Fibroblast of gingiva (primary cell): ENCODE results near the gene STMN3.
"Not testable (repeated sequence)": the region's sequence is repeated elsewhere in the genome, so short reads cannot be mapped to it uniquely, and the experiment has no call there.

Experiments used
- DNase-seq: peaks from one replicate; pipeline ENCODE4 v3.0.0-alpha.2; 2011; ENCODE audit warnings: low read depth

The STMN3 gene

DNA sequence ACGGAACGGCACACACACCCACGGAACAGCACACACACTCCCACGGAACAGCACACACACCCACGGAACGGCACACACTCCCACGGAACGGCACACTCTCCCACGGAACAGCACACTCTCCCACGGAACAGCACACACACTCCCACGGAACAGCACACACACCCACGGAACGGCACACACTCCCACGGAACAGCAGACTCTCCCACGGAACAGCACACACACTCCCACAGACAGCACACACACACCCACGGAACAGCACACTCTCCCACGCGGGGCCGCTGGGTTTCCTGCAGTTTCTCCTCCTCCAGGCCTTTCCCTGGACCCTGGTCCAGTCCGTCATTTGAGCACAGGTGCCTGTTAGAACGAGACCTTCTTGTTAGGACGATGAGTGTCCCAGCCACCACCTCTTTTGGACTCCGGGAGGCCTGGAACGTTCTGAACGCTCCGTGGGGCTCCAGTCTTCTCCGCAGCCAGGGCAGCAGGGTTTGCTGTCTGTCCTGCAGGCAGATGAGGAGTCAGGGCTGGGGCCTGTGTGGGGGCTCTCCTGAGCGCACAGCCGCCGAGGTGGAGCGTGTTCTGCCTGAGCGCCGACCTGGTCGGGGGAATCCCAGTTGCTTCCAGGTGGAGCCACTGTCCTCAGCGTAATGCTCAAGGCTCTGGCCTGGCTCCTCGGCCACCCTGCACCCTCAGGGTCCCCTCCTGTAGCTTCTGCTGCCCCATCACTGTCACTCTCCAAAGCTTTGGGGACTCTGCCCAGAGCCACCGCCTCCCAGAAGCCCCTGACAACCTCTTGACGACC lies 25.6 kb upstream of the STMN3 start:
- no peak for DNase-seq

DNA sequence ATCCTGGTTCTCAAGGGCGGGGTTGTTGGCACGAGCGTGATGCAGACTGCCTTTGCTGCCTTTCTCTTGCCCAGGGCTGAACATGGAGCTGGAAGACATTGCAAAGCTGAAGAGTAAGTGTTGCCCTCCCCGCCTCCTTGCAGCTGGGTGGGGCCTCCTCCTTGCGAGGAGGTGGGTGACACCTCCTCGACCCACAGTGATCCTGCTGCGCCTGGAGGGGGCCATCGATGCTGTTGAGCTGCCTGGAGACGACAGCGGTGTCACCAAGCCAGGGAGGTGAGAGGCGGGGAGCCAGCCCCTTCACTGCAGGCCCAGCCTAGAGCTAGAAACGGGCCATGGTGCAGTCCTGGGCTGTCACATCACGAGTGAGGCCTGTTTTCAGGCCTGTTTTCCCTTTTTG lies 24.8 kb upstream of the STMN3 start:
- no peak for DNase-seq

DNA sequence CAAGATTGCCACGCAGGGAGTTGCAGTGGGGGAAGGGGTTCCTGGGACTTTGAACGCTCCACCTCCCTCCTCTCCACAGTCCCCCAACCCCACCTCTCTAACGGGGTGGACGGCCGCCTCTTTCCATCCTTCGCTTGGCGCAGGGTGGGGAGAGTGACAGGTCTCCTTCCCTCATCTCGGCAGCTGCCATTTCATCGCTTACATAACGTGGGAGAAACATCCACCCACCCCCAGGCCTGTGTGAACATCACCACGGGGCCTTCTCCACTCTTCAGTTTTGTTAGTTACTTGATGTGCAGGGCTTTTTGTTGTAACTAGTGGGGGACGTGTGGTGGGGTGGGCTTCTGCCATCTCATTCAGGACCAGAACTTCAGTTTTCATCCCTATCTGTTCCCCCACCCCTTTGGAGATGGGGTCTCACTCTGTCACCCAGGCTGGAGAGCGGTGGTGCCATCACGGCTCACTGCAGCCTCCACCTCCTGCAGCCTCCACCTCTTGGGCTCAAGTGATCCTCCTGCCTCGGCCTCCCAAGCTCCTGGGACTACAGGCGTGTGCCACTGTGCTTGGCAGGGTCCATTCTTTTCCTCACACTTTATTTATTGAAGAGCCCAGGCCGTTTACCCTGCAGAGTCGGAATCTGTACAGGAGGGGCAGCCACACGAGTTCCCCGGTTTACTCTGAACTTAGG lies 22.6 kb upstream of the STMN3 start:
- DNase-seq = no peak

DNA sequence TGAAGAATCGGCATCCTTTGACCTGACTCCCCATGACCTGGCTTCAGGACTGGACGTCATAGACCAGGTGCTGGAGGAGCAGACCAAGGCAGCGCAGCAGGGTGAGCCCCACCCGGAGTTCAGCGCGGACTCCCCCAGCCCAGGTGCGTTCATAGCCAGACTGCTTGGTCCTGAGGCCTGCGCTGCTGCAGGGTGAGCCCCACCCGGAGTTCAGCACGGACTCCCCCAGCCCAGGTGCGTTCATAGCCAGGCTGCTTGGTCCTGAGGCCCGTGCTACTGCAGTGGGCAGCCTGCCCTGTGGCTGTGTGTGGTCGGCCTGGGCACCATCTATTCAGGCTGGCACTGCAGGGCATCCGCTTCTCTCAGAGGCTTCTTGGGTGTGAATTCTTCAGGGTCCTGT lies 20.7 kb upstream of the STMN3 start:
- DNase-seq = no peak

DNA sequence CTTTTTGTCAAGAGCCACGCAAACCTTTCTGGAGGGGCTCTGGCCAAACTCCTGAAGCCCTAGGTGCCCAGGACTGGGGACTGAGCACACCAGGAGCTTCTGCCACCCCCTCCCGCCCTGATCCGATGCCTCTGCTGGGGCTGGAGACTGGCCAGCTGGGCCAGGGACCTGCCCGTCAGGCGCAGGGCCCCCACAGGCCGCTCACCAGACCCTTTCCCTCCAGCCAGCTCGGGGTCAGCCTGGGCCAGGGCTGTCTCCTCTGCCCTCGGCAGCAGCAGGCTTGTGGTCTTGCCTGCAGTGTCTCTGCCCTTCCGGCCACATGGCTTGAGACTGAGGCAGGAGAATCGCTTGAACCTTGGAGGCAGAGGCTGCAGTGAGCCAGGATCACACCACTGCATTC lies 19.4 kb upstream of the STMN3 start:
- DNase-seq = no peak

DNA sequence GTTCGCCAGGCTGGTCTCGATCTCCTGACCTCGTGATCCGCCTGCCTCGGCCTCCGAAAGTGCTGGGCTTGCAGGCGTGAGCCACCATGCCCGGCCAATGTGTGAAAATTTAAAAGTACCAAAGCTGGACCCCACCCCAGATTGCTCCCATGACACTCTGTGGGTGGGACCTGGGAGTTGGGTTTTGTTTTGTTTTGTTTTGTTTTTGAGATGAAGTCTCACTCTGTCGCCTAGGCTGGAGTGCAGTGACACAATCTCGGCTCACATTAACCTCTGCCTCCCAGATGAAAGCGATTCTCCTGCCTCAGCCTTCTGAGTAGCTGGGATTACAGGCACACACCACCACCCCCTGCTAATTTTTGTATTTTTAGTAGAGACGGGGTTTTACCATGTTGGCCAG lies 18.5 kb upstream of the STMN3 start:
- DNase-seq = not testable (repeated sequence)

DNA sequence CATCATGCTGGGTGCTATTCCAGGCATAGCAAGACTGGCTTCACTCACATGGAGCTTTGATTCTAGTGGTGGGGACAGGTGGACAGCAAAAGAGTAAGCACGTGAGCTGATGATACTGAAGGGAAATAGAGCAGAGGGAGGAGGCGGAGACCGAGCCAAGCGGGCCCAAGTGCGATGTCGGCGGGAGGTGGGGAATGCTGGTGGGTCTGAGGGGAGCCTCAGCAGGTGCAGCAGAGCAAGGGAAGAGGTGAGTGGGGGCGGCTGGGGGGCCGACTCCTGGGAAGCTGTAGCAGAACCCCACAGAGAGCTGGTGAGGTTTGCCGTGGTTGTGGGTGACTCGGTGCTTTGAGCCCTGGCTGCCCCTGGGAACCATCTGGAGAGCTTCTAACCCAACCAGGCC lies 15.1 kb upstream of the STMN3 start:
- DNase-seq = no peak

DNA sequence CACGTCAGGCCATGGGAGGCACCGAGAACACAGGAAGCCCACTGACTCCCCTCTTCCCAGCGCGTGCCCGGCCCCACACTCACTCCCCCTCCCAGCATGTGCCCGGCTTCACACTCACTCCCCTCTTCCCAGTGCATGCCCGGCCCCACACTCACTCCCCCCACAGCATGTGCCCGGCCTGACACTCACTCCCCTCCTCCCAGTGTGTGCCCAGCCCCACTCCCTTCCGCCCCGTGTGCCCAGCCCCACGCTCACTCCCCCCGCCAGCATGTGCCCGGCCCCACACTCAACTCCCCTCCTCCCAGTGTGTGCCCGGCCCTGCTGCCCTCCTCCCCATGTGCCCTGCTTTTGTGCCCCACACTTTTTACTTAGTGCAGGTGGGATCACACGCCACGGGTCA lies 14.6 kb upstream of the STMN3 start:
- DNase-seq = no peak

DNA sequence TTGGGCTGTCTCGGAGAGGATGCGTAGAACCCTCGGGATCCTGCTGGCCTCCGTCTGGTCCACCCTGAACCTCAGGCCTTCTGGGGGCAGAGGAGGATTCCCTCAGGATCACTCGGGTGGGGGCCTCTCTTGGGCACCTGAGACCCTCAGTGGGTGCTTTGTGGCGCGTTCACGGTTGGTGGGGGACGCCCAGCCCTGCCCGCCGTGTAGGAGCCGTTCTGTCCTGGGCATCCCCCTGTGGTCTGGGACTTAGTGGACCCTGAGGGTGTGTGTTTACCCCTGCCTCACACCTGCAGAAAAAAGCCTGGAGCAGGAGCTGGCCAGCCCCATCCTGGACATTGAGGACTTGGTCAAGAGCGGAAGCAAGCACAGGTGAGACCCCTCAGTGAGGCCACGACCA lies 12.5 kb upstream of the STMN3 start:
- DNase-seq = no peak

DNA sequence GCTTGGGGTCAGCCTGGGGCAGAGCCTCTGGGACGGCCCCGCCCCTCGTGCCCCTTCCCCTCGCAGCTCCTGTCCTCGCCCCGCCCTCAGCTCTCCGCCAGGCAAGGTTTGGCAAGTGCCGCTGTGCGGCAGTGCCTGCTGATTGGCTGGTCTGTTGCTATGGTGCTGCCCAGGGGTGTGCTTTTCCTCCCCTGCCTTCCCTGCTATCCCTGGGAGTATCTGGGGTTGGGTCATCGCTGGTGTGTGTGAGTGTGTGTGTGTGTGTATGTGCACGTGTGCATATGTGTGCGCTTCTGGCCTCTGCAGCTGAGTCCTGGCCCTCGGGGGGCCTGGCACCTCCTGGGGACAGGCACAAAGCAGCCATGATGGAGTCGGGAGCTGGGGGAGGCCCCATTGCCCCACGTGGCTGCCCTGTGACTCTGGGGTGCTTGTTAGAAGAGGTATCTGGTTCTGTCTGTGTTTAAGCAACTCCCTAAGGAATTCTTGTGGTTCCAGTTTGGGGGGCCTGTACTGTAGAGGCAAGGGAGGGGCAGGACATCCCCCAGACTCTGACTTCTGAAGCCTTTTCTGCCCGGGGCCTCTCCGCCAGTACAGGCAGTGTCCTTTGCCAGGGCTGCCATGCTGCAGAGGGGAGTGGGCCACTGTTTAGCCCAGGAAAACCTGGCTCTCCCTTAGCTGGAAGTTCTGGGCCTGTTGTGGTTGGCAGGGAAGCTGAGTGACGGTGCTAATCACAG lies 11.8 kb upstream of the STMN3 start:
- no peak for DNase-seq

DNA sequence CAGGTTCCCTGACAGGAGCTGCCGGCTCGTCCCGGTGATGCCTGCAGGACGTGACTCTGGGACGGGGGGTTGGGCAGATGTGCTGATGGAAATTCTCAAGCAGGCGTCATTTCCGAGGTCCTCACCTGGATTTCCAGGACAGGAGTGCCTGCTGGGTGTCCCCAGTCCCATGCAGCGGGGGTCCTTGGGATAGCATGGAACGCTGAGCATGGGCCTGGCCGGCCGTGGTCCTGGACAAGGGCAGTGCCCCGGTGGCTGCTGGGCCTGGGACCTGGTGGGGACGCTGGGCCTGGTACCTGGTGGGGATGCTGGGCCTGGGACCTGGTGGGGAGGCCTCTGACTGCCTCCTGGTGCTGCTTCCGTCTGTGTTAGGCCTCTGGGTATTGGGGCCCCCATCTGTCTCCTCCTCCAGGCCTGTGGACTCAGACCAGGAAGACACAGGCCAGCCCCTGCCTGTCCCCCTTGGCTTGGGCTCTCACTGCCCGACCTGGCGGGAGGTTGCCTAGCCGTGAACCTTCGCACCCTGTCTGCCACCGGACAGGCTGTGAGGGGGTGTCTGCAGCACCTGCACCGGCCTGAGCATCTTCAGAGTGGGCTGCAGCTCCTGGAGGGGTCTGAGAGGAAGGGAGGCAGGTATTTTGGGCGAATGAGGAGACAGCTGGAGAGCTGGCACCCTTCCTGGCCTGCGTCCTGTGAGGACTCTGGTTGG lies 11.1 kb upstream of the STMN3 start:
- no peak for DNase-seq

DNA sequence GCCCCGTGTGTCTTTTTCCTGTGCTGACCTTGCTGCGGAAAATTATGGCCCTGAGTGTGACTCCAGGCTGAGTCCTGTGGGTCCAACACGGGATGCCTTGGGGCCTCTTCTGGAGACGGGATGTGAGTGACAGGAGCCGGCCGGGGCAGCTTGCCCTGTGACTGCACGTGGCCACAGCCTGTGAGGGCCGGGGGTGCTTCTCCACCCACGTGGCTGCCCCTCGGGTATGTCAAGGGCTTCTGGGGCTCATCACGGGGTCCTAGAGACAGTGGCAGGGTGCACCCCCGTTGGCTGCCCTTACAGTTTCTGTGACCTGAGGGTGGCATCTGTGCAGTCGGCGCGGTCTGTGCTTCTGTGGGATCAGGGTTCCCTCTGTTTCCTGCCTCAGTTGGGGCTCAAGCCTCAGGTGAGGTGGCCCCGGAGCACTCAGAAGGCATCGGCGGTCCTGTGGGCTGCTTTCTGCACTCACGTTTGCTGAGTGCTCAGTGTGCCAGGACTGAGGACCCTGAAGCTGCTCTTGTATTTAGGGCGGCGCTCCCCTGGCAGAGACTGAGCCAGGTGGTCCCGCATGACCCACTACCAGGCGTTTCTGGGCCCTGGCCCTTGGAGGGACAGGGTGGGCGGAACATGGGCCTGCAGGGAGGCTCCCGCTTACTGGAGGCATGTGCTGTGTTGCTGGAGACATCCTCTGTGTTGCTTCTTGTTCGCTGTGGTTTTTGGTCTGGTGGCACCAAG lies 10.3 kb upstream of the STMN3 start:
- DNase-seq = no peak

DNA sequence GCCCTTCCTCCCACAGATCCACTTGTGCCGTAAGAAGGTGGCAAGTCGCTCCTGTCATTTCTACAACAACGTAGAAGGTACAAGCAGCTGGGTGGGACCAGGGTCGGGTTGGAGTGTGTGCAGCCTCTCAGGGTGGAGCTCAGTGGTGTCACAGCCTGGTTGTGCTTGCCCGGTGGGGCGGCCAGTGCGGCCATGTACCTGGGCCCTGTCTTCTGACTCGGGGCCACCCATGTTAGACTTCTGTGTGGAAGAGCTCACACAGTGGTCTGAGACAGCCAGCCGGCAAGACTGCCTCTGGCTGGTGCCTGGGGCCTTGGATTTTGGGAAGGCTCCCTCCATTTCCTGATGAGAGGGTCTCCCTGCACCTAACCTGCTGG lies 9.6 kb upstream of the STMN3 start:
- DNase-seq = no peak

DNA sequence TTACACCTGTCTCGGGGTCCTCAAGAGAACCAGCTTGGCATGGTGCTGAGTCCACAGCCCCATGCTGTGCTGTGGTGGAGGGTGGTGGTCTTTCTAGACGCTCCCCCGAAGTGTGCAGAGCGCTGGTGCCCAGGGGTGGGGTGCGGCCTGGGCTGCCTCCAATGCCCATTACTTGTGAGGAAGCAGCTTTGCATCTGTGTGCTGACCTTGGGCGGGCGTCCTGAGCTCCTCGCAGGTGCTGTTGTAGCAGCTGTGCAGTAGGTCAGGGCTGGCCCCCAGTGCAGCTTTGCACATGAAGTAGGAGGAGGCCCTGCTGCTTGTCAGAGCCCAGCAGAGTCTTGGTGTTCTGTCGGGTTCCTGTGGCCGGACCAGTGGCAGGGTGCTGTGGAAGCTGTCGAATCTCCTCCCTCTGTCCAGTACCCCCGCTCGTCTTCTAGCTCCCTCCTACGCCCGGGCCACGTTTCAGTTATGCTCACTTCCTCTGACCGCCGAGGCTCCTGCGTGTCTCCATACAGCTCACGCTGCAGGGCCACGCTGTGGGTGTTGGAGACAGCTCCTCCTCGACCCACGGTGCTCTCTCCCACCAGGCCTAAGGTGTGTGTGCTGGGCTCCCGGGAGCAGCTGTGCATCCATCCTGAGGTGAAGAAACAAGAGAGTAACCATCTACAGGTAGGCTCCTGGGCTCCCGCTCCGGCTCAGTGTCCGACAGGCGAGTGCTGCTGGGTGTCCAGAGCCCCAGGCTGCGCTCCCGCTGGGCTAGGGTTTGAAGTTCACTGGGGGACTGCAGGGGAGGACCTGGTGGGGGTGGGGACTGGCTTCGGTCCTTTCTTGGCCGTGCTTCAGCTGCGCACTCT lies 9.0 kb upstream of the STMN3 start:
- DNase-seq = no peak

DNA sequence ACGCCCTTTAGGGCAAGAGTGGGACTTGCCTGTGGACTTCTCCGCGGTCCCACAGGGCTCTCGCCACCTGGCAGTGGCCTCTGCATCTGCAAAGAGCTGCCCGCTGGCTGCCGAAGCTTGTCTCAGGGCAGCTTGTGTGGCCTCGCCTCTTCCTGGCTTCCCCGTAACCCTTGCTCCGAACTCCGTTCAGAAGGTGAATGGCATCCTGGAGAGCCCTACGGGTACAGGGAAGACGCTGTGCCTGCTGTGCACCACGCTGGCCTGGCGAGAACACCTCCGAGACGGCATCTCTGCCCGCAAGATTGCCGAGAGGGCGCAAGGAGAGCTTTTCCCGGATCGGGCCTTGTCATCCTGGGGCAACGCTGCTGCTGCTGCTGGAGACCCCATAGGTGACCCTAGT lies 7.9 kb upstream of the STMN3 start:
- DNase-seq = no peak

DNA sequence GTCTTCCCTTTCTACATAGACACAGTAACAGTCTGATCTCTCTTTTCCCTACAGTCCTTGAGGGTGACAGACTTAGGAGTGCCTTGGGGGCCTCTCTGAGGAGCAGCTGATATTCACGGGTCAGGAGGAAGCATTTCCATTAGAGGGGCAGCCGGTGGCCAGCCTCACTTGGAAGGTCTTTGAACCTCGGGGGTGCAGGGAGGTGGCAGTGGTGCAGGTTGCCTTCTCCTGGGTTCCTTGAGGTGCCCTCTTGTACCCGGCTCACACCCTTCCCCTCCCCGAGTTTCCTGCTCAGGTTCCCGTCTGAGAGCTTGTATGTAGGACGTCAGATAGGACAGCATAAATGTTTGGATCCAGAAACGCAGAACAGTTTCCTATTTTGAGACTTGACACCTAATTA lies 7.4 kb upstream of the STMN3 start:
- DNase-seq = no peak

DNA sequence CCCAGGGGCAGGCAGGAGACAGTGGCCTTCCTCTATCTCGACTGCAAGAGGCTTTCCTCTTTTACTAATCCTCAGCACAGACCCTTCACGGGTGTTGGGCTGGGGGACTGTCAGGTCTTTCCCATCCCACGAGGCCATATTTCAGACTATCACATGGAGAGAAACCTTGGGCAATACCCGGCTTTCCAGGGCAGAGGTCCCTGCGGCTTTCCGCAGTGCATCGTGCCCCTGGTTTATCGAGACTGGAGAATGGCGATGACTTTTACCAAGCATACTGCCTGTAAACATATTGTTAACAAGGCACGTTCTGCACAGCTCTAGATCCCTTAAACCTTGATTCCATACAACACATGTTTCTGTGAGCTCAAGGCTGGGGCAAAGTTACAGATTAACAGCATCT lies 7.0 kb upstream of the STMN3 start:
- DNase-seq = not testable (repeated sequence)

DNA sequence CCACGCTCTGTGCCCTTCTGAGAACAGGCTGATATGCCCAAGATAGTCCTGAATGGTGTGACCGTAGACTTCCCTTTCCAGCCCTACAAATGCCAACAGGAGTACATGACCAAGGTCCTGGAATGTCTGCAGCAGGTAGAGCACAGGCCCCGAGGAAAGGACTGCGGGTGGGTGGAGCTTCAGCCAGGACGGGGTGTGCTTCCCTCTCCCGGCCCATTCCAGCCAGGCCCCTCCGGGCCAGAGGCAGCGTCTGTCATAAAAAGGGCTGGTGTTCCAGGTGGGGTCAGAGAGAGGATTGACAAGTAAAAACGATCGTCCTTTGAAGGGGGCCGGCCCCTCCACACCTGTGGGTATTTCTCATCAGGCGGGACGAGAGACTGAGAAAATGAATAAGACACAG lies 6.1 kb upstream of the STMN3 start:
- no peak for DNase-seq

DNA sequence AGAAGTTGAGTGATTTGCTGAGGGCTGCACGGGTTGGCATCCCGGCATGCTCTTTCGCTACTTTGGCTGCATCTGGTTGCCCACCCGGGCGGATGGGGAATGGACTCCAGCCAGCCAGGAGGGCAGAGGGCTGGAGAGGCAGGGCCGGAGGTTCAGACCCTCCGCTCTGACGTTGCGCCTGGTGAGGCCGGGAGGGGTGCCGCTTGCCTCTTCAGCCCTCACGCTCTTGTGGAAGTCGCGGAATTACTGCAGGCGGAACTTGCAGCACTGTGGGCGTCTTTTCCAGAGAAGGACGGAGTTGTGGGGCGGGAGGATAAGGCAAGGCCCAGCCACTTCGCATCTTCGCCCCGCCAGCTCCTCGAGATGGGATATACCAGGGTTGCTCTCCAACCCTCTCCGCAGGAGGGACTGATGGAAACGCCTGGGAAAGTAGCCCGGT lies 5.5 kb upstream of the STMN3 start:
- DNase-seq = peak; percentile 60

DNA sequence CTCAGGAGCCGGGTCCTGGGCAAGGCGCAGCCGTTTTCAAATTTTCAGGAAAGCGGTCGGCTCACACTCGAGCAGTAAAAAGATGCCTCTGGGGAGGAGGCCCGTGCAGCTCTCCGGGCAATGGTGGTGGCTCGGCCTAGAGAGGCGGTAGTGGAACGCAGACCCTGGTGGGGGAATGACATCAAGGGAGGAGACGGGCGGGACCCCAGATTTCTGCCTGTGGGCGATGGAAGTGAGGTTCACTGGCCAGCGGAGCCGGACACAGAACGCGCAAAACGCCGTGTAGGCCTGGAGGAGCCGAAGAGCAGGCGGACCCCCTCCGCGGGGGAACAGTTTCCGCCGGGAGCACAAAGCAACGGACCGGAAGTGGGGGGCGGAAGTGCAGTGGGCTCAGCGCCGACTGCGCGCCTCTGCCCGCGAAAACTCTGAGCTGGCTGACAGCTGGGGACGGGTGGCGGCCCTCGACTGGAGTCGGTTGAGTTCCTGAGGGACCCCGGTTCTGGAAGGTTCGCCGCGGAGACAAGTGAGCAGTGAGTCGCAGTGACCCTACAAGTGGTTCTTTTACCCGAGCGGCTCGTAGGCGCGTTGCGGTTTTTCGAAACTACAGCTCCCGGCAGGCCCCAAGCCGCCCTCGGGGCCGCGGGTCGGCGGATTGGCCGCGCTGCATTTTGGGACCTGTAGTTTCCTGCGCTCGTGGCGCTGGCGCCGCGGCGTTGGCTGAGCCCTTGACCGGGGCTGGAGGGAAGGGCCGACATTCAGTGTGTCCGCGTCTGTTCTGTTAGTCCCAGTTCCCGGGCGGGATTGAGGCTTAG lies 4.9 kb upstream of the STMN3 start, which contains the start of gene RTEL1:
RTEL1 (plus strand) TSS at position 376 of the 812 bp plus-strand sequence. CDS start 1,091 bp downstream, outside the sequence.
- DNase-seq = peak; percentile 92
